Uterus (tissue), 4 donors: ENCODE results near the gene SSBP4. TPM values are rescaled to one million over a fixed set of nuclear protein-coding genes. Genes with fewer than 3 reads are reported as not detected.

Source experiments
- DNase-seq, 2 donors: peaks; one replicate each; pipeline ENCODE4 v3.0.0-alpha.2; 2019 to 2020
- H3K27ac ChIP-seq, 2 donors: fragments of 200-600 bp; sonication (generic); 1 replicate in 1 of 2; 2 replicates in 1 of 2; pipeline ENCODE4 v1.5.1; 2016 to 2018
- H3K27me3 ChIP-seq, 2 donors: fragments of 200-600 bp; sonication (generic); one replicate each; pipeline ENCODE4 v1.5.1; 2018 to 2019; ENCODE audit warnings: control low read depth in 1 of 2
- H3K36me3 ChIP-seq, 2 donors: fragments of 200-600 bp; sonication (generic); one replicate each; pipeline ENCODE4 v1.5.1; 2019; ENCODE audit warnings: control low read depth in 1 of 2
- H3K4me1 ChIP-seq, 2 donors: fragments of 200-600 bp; sonication (generic); one replicate each; pipeline ENCODE4 v1.5.1; 2018 to 2019; ENCODE audit warnings: control low read depth in 1 of 2
- H3K4me3 ChIP-seq, 2 donors: fragments of 200-600 bp; sonication (generic); 1 replicate in 1 of 2; 2 replicates in 1 of 2; pipeline ENCODE4 v1.5.1; 2018 to 2019; ENCODE audit warnings: mild to moderate bottlenecking in 1 of 2
- H3K9me3 ChIP-seq, 2 donors: fragments of 200-600 bp; sonication (generic); one replicate each; pipeline ENCODE4 v1.5.1; 2019; ENCODE audit warnings: control low read depth in 1 of 2
- CTCF ChIP-seq, 4 experiments: fragments of 200-600 bp in 2 of 4; fragments of 450-650 bp in 2 of 4; sonication (generic) in 2 of 4; IDR thresholded peaks; one replicate each; pipeline ENCODE4 v1.5.1; 2016 to 2019; ENCODE audit warnings: antibody characterized with exemption in 4 of 4, mild to moderate bottlenecking in 2 of 4, moderate library complexity in 1 of 4
- POLR2A ChIP-seq, 2 donors: fragments of 450-650 bp; IDR thresholded peaks; one replicate each; pipeline ENCODE4 v1.6.1; 2016; ENCODE audit warnings: antibody characterized with exemption in 2 of 2, mild to moderate bottlenecking in 1 of 2, moderate library complexity in 1 of 2
- intact Hi-C: fragments of 100-400 bp; cut with DNase I; formaldehyde crosslinking; loops from one replicate; pipeline ENCODE4 v1.15.1; 2023; ENCODE audit warnings: low total_unique reads
- total RNA-seq, 4 donors: library from RNA; depleted of rRNA in 3 of 4; stranded (reverse); fragments of >200 nt in 3 of 4; gene quantifications; one replicate each; pipeline versions ENCODE4 v1.1.0 to v1.2.4, GENCODE V29; 2014 to 2023
- donor health status: DM: yes; HTN: yes; CAD: no.

The SSBP4 gene
- total RNA-seq, 4 donors from 2014 or later, result 23.6 to 105 (median 54.8) TPM

GRCh38 chr19:18436671-18437490 is 17.7 kb downstream of the SSBP4 start:
- Histone ChIP-seq H3K9me3 (no peaks in the 10 kb centered on the region), H3K27me3 (no peaks in the 10 kb centered on the region), H3K36me3 (no peaks in the 10 kb centered on the region), H3K4me1 (peaks cover 0 to 13% of the 10 kb centered on the region in 2 donors), H3K4me3 (peak overlapping the region; percentile 45 to 56), H3K27ac (peak overlapping the region; percentile 81 to 90)
- peak; percentile 84 to 85 for DNase-seq
- peak in 2 of 4 experiments; percentile 6 to 7 for TF ChIP-seq CTCF (IDR thresholded peaks at IDR 0.05)
- no peak for TF ChIP-seq POLR2A (IDR thresholded peaks at IDR 0.05)
- intact Hi-C loops, result no loop called here

GRCh38 chr19:18437491-18438330 is 18.5 kb downstream of the SSBP4 start, which contains the start of gene ISYNA1:
TSS of gene ISYNA1 (minus strand) at chr19:18438133. CDS start at chr19:18437979, 154 bp downstream.
- peak in 1 of 4 experiments; percentile 2 for TF ChIP-seq CTCF (IDR thresholded peaks at IDR 0.05)
- TF ChIP-seq POLR2A (IDR thresholded peaks at IDR 0.05), result peak in 1 of 2 donors; percentile 19
- Histone ChIP-seq H3K27me3 (no peaks in the 10 kb centered on the region), H3K27ac (peak within 1 kb of the TSS; percentile 81 to 90), H3K4me1 (peaks cover 0 to 10% of the 10 kb centered on the region in 2 donors), H3K4me3 (peak within 1 kb of the TSS; percentile 45 to 56), H3K36me3 (no peaks in the 10 kb centered on the region), H3K9me3 (no peaks in the 10 kb centered on the region)
- intact Hi-C loops, result no loop called here
- peak; percentile 71 to 73 for DNase-seq

GRCh38 chr19:18438331-18439024 is 19.3 kb downstream of the SSBP4 start:
- Histone ChIP-seq H3K4me1 (peaks cover 0 to 10% of the 10 kb centered on the region in 2 donors), H3K4me3 (peak overlapping the region; percentile 45 to 56), H3K27me3 (no peaks in the 10 kb centered on the region), H3K27ac (peak overlapping the region; percentile 81 to 90), H3K36me3 (no peaks in the 10 kb centered on the region), H3K9me3 (no peaks in the 10 kb centered on the region)
- DNase-seq, result peak; percentile 83
- intact Hi-C loops, result no loop called here
- TF ChIP-seq CTCF (IDR thresholded peaks at IDR 0.05), result peak in 2 of 4 experiments; percentile 10 to 20
- TF ChIP-seq POLR2A (IDR thresholded peaks at IDR 0.05), result peak in 1 of 2 donors; percentile 9

GRCh38 chr19:18439025-18439909 is 20.1 kb downstream of the SSBP4 start:
- DNase-seq, result peak in 1 of 2 donors; percentile 60
- intact Hi-C loops, result no loop called here
- peaks cover 0 to 10% of the 10 kb centered on the region in 2 donors for H3K4me1 ChIP-seq
- peak overlapping the region; percentile 81 to 90 for H3K27ac ChIP-seq
- no peak overlapping the region for H3K4me3 ChIP-seq
- H3K27me3 ChIP-seq, result no peaks in the 10 kb centered on the region
- H3K9me3 ChIP-seq, result no peaks in the 10 kb centered on the region
- H3K36me3 ChIP-seq, result no peaks in the 10 kb centered on the region
- TF ChIP-seq CTCF (IDR thresholded peaks at IDR 0.05), result no peak
- no peak for TF ChIP-seq POLR2A (IDR thresholded peaks at IDR 0.05)
